Suppressor macrophage (primary cell): ENCODE results near the gene ORMDL1.
A peak's percentile ranks its signal among the peaks of the same experiment; 100 is the strongest.
"Not testable (repeated sequence)": the region's sequence is repeated elsewhere in the genome, so short reads cannot be mapped to it uniquely, and the experiment has no call there.

Experiments used
- DNase-seq, 4 experiments: peaks; one replicate each; pipeline ENCODE4 v3.0.0-alpha.2; 2020 to 2022

The ORMDL1 gene

DNA sequence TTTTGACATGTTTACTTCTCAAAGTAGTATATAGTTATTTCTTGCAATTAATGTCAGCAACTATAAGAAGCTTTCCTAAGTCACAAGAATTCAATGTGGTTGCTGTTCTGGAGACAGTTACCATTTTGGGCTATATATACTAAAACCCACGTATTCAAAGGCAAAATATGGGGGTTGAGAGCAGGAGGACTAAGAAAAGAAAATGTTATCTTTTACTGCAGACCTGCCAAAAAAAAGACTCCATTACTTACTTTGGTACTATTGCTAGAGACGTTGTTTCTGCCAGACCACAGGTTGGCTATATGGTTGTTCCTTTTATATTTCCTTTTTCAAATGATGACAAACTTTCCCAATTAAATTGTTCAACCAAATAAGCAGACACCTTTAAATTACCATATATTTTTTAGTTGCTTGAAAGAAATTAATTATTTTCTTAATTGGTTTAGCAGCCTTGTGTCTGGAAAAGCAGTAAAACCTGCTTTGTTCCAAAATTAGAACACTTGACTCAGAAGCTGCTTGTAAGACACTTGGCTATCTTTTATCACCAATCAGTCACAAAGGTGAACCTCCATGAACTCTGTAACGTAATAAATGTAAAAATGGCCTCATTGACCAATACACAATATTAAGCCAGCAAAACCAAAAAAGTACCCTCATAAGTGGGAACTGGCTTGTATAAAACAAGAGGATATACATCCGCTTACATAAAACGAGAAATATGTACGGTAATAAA lies 13.4 kb downstream of the ORMDL1 start:
- DNase-seq, result no peak

DNA sequence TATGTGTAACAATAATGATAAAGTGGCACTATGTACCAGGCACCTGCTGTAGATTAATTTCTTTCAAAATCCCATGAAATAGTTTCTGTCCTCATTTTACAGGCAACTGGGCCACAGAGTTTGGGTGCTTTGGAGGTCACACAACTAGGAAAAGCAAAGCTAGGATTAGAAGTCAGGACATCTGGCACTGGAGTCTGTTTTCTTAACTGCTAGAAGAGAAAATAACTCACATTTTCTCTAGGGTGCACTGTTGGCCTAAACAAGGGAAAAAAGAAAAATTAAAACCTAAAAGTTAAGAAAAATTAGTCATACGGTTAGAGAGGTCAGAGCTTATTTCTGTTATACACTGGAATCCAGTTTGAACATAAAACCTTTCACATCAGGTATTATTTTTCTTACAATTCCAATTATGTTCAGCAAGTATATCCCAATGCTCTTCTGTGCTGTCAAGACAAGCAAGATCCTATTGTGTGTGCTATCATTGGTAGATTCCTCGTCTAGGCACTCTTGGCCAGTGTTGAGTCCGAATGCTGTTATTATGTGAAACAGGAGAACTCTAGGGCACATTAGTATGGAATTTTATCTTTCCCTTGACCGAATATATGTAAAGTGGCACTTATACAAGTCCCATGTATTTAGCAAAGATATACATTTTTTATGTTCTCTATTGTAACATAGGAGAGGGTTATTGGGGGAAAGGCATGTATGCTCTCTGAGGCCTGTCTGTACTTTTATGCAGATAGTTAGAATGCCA lies 20.1 kb downstream of the ORMDL1 start:
- peak in 1 of 4 experiments; percentile 2 for DNase-seq

DNA sequence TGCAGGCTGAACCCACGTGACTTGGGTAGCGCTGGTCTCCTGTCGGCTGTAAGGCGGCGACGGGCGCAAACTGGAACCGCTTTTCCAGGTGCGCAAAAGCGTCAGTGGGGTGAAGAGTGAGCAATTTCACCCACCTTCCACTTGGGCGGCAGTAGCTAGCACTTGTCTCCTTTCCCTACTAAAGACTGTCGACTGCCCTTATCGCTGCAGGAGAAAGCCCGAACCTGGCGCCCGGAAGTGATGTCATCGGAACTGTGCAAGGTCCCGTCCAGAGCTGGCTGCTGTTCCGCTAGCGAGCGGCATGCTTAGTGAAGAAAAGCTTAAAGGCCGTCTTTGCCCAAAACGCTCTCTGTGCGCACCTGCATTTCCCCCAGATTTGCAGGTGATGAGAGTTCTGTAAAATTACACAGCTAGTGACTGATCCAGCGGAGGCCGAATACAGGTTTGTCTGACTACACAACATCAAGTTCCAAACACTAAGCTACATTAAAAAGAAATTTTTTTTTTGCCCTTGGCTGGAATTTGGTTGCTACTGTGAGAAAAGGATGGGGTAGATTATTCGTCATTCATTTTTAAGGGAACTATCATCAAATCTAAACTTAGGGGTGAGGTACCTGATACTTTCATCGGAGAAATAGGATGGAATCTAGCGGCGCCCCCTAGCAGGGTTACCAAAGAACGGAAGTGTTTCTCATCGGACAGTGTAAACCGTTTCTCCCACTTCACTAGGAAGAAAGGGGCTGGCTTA lies 21.4 kb downstream of the ORMDL1 start, which contains the start of gene OSGEPL1:
Gene OSGEPL1 (minus strand): TSS at position 242 of the 748 bp plus-strand sequence. CDS start 1,152 bp downstream, outside the sequence.
- DNase-seq, result peak; percentile 90 to 94 (median 92)

DNA sequence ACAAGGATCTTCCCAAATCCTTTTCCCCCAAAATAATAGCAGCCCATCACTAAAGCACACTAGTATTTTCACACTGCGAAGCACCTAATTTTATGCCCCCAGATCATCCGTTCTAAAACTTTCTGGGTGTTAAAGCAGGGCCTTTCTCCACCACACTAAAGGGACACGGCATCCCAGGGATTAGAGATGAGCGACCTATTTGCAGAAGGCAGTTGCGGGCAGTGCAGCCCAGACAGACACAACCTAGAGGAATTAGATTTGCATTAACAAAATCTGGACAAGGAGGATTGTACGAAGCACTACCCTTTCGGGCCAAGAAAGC lies 21.9 kb downstream of the ORMDL1 start:
- DNase-seq, result no peak

DNA sequence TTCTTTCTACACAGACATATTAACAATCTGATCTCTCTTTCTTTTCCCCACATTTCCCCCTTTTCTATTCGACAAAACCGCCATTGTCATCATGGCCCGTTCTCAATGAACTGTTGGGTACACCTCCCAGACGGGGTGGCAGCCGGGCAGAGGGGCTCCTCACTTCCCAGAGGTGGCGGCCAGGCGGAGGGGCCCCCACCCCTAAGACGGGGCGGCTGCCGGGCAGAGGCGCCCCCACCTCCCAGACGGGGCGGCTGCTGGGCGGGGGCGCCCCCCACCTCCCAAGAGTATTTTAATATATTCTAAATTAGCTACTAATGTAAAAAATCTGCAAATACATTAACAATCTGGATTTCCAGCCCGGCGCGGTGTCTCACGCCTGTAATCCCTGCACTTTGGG lies 24.0 kb downstream of the ORMDL1 start:
- DNase-seq, result not testable (repeated sequence)

- no peak for DNase-seq
Measured at GRCh38 chr2:189756311-189756952, 27.7 kb downstream of the ORMDL1 start.

GRCh38 chr2:189751080-189751658 lies 33.0 kb downstream of the ORMDL1 start:
- DNase-seq, result peak; percentile 52 to 63 (median 60)

GRCh38 chr2:189729430-189729829 lies 54.7 kb downstream of the ORMDL1 start:
- no peak for DNase-seq

GRCh38 chr2:189726849-189727248 lies 57.3 kb downstream of the ORMDL1 start:
- DNase-seq, result no peak

GRCh38 chr2:189726271-189726670 lies 57.9 kb downstream of the ORMDL1 start:
- no peak for DNase-seq

DNA sequence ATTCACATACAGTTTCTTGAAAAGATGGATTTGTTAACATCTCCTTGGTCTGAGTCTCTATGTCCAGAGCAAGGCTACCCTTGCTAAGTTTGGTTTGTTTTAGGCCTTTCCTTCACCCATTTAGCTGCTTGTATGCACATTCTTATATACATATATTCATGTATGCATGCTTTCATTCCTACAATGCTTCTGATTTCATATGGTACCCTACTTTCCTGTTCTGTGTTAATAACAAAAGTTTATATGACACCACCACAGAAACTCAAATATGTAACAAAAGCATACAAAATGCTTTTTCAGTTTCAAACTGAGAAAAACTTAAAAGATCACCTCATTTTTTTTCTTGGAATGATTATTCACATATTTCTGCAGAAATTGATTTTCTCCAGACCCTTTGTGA lies 60.9 kb downstream of the ORMDL1 start:
- no peak for DNase-seq
